Measurements from ENCODE around the gene PRSS23.

PRSS23 gene, protein sequence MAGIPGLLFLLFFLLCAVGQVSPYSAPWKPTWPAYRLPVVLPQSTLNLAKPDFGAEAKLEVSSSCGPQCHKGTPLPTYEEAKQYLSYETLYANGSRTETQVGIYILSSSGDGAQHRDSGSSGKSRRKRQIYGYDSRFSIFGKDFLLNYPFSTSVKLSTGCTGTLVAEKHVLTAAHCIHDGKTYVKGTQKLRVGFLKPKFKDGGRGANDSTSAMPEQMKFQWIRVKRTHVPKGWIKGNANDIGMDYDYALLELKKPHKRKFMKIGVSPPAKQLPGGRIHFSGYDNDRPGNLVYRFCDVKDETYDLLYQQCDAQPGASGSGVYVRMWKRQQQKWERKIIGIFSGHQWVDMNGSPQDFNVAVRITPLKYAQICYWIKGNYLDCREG

DNA sequence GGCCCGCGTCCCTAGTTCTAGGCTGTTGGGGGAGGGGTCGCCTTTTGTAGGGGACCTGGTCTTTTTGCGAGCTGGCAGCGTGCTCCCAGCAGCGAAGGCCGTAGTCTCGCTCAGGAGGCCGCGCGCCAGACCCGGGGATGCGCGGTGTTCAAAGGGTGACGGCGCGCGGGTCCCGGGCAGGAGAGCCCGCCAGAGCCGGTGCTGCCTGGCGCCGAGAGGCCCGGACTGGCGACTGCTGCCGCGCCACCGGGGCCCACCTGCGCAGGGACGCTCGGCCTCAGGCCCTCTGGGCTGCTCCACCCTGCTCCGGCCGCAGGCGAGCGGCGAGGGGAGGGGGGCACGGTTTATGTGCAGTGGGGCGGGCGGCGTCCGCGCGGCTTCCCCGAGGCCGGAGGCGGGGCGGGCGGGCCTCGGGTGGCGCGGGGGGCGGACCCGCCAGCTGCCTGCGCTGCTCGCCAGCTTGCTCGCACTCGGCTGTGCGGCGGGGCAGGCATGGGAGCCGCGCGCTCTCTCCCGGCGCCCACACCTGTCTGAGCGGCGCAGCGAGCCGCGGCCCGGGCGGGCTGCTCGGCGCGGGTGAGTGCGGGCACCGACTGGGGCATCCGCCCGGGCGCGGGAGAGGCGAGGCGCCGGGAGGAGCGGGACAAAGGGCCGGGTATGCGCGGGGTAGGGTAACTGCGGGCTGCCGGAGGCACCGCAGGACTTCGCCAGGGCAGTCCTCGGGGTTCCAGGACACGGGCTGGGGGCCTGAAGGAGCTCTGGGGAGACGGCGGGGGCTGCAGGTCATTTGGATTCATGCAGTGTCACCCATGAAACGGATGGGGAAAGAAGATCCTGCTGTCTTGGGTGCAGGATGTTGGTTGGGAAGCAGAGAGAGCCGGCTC lies at the start of gene PRSS23:
PRSS23 (plus strand) TSS at position 467 of the 884 bp plus-strand sequence. CDS start 7,102 bp downstream, outside the sequence.
- DNase-seq (ENCODE audit: low read depth) = no peak
- peak within 1 kb of the TSS; percentile 63 for H3K4me3 ChIP-seq (ENCODE audit: control insufficient read depth, low read depth, low read length)
- TF ChIP-seq, protein P1, sequence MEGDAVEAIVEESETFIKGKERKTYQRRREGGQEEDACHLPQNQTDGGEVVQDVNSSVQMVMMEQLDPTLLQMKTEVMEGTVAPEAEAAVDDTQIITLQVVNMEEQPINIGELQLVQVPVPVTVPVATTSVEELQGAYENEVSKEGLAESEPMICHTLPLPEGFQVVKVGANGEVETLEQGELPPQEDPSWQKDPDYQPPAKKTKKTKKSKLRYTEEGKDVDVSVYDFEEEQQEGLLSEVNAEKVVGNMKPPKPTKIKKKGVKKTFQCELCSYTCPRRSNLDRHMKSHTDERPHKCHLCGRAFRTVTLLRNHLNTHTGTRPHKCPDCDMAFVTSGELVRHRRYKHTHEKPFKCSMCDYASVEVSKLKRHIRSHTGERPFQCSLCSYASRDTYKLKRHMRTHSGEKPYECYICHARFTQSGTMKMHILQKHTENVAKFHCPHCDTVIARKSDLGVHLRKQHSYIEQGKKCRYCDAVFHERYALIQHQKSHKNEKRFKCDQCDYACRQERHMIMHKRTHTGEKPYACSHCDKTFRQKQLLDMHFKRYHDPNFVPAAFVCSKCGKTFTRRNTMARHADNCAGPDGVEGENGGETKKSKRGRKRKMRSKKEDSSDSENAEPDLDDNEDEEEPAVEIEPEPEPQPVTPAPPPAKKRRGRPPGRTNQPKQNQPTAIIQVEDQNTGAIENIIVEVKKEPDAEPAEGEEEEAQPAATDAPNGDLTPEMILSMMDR (IDR thresholded peaks at IDR 0.05; ENCODE audit: control insufficient read depth, insufficient read depth, low read depth, low read length, missing control alignments) = no peak

DNA sequence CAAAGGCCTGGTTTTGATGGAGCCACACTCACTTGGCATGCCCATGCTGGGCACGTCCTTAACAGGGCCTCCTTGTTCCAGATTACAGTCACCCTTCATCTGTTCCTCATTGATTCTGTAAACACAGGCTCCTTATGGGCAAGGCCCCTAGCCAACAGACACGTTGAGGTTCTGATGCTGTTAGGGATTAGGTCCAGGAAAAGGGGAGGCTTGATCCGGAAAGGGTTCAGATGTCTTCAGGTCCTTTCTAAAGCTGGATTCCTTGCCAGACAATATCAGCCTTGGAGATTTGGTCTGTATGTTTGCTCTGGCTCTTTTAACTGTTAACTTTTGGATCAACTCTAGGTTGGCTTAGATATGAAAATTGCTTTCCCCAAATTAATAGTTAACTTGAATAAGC lies 46.9 kb upstream of the PRSS23 start:
- TF ChIP-seq, protein P1 (IDR thresholded peaks at IDR 0.05; ENCODE audit: control insufficient read depth, insufficient read depth, low read depth, low read length, missing control alignments) = no peak
- DNase-seq (ENCODE audit: low read depth) = no peak

DNA sequence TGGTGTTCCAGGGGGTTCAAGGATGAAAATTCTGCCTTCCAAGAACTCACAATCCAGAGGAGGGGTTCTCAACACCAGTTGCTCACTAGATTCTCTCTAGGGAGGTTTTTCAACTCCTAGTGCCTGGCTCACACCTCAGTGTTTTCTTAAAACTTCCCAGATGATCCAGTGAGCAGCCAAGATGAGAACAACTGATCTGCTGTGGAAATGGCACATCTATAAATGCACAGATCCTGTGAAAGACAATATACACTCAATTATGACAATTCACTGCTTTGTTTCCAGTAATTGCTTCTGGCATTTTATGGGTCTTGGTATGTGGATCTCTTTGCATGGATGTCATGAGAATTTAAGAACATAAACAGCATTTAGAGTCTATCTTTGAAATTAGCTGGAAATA lies 45.2 kb upstream of the PRSS23 start:
- TF ChIP-seq, protein P1 (IDR thresholded peaks at IDR 0.05; ENCODE audit: control insufficient read depth, insufficient read depth, low read depth, low read length, missing control alignments) = no peak
- DNase-seq (ENCODE audit: low read depth) = no peak
- no peak overlapping the region for H3K4me3 ChIP-seq (ENCODE audit: control insufficient read depth, low read depth, low read length)

More for the DNA sequence above, 46.9 kb upstream of the PRSS23 start:
- no peak overlapping the region for H3K4me3 ChIP-seq (ENCODE audit: control insufficient read depth, low read depth, low read length)

DNA sequence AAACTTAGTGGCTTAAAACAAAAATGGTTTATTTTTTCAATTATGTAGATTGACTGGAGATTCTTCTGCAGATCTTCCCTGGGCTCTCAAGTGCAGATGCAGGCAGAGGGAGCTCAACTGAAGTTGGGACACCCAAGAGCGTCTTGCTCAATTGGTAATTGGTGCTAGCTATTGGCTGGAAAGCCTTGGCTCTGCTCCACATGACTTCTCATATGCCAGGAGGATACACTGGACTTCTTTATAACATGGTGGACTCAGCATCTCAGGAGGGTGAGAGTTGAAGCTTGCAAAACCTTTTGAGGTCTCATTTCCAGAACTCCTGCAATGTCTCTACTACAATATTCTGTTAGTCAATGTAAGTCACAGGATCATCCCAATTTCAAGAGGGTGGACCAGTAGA lies 42.2 kb upstream of the PRSS23 start:
- TF ChIP-seq, protein P1 (IDR thresholded peaks at IDR 0.05; ENCODE audit: control insufficient read depth, insufficient read depth, low read depth, low read length, missing control alignments) = no peak
- no peak for DNase-seq (ENCODE audit: low read depth)
- H3K4me3 ChIP-seq (ENCODE audit: control insufficient read depth, low read depth, low read length) = no peak overlapping the region

DNA sequence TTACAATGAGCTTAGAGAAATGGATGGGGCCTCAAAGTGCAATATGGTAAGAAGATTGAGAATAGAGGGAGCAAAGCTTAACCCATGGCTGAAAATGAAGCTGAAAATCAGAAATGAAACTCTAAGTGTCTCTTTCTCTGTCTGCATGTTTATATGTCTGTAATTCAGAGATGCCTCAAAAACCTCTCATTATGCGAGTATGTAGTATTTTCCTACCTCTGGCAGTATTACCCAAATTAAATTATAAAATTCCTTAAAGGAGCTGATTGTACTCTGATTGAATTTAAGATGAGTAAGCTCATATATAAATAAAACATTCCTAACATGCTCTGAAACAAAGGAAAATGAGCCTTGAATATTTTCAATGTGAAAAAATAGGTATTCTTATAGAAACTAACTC lies 39.8 kb upstream of the PRSS23 start:
- no peak overlapping the region for H3K4me3 ChIP-seq (ENCODE audit: control insufficient read depth, low read depth, low read length)
- TF ChIP-seq, protein P1 (IDR thresholded peaks at IDR 0.05; ENCODE audit: control insufficient read depth, insufficient read depth, low read depth, low read length, missing control alignments) = no peak

DNA sequence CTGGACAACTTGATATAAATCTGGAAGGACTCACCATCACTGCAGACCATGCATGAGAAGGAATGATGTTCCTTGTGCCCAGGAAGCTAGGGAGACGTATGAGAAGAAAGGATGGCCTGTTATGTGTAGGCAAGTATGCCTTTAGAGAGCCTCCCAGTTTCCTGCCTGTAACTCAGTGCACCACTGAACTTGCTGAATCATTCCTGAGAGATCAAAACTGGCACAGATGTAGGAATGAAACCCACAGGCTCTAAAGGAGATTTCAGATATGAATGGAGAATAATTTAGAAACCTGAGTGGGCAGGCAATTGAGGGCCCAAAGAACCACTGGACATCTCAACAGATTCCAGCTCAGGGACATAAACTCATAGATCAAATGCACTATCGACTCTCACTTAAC lies 38.4 kb upstream of the PRSS23 start:
- H3K4me3 ChIP-seq (ENCODE audit: control insufficient read depth, low read depth, low read length) = no peak overlapping the region
- DNase-seq (ENCODE audit: low read depth) = no peak
- TF ChIP-seq, protein P1 (IDR thresholded peaks at IDR 0.05; ENCODE audit: control insufficient read depth, insufficient read depth, low read depth, low read length, missing control alignments) = no peak

More for the DNA sequence above, 39.8 kb upstream of the PRSS23 start:
- DNase-seq (ENCODE audit: low read depth) = no peak

All from AG09309 (cell line).